ENCODE measurements around the gene TBL1XR1. TPM values are rescaled to one million over a fixed set of nuclear protein-coding genes. Genes with fewer than 3 reads are reported as not detected.

Gene TBL1XR1
- total and polyA plus RNA-seq, 2 of the 13 experiments (the other 11 are each of a cell fraction or from before 2014, with no cell fraction given): 57.7 to 62.5 TPM

- ATAC-seq (no peak), FAIRE-seq (no peak), DNase-seq (ENCODE audit: low spot score) (no peak)
- 95% methylated on average over 3 of the region's 3 CpGs for WGBS (ENCODE audit: low lambda C conversion rate)
- Histone ChIP-seq H2AFZ (ENCODE audit: low read length) (no peak overlapping the region), H3K79me2 (ENCODE audit: insufficient read depth, low read length) (peaks cover 63% of the 10 kb centered on the region), H3K36me3 (replicated peaks in 1 of 2; ENCODE audit: control insufficient read depth in 1 of 2, insufficient read depth in 2 of 2, low read length in 2 of 2) (no peaks in the 10 kb centered on the region; a peak in 2 of 5 replicates), H4K20me1 (ENCODE audit: insufficient read depth, low read length) (peaks cover 13% of the 10 kb centered on the region), H3K4me2 (ENCODE audit: low read depth, low read length) (no peak overlapping the region), H3K9me3 (ENCODE audit: low read length) (no peaks in the 10 kb centered on the region), H3K4me1 (ENCODE audit: insufficient read depth, low read length) (no peaks in the 10 kb centered on the region), H3K4me3 (replicated peaks in 1 of 3; ENCODE audit: insufficient read depth in 1 of 3, low read depth in 2 of 3, low read length in 3 of 3) (no peak overlapping the region), H3K27ac (ENCODE audit: extremely low read length, insufficient read depth, low read length) (no peak overlapping the region), H3K9ac (ENCODE audit: insufficient read depth, low read depth, low read length) (no peak overlapping the region), H3K27me3 (ENCODE audit: control insufficient read depth in 1 of 2, insufficient read depth in 2 of 2, low read length in 2 of 2) (no peaks in the 10 kb centered on the region; a peak in 1 of 5 replicates)
- ChIA-PET CTCF (ENCODE audit: low intra/inter-chr PET ratio, low total read pairs) (no interaction called here), POLR2A (no interaction called here)
- in situ Hi-C loops (cut with HindIII; ENCODE audit: extremely low pct_ligation_motif_present, low pct_unique_long_range_greater_than_20kb): no loop called here
- TF ChIP-seq TMF1 (CRISPR knock-in tag; IDR thresholded peaks at IDR 0.05; ENCODE audit: low read depth) (no peak), GRHL1 (CRISPR knock-in tag; conservative IDR thresholded peaks at IDR 0.05) (no peak)
- intact Hi-C loops (cut with micrococcal nuclease; ENCODE audit: unreplicated experiment): no loop called here
- BruUV-seq (replicated peaks): no TSS peak
These were observed 131.8 kb downstream of the TBL1XR1 start for GRCh38 chr3:177065285-177066033.

- WGBS (ENCODE audit: low lambda C conversion rate): 97% methylated on average over 2 of the region's 2 CpGs
- no peak overlapping the region for H3K4me2 ChIP-seq (ENCODE audit: low read depth, low read length)
- intact Hi-C loops (cut with micrococcal nuclease; ENCODE audit: unreplicated experiment): no loop called here
These were observed 135.1 kb downstream of the TBL1XR1 start for GRCh38 chr3:177062052-177062732.

More at GRCh38 chr3:177062052-177062732, 135.1 kb downstream of the TBL1XR1 start:
- BruUV-seq (replicated peaks): no TSS peak
- Histone ChIP-seq H3K4me3 (replicated peaks in 1 of 3; ENCODE audit: insufficient read depth in 1 of 3, low read depth in 2 of 3, low read length in 3 of 3) (no peak overlapping the region), H3K27me3 (ENCODE audit: control insufficient read depth in 1 of 2, insufficient read depth in 2 of 2, low read length in 2 of 2) (no peaks in the 10 kb centered on the region; a peak in 1 of 5 replicates), H3K4me1 (ENCODE audit: insufficient read depth, low read length) (no peaks in the 10 kb centered on the region), H3K27ac (ENCODE audit: extremely low read length, insufficient read depth, low read length) (no peak overlapping the region), H3K36me3 (replicated peaks in 1 of 2; ENCODE audit: control insufficient read depth in 1 of 2, insufficient read depth in 2 of 2, low read length in 2 of 2) (peaks cover 2 to 13% of the 10 kb centered on the region in 2 experiments; a peak in 3 of 5 replicates), H3K9ac (ENCODE audit: insufficient read depth, low read depth, low read length) (no peak overlapping the region), H4K20me1 (ENCODE audit: insufficient read depth, low read length) (peaks cover 5% of the 10 kb centered on the region), H2AFZ (ENCODE audit: low read length) (no peak overlapping the region), H3K9me3 (ENCODE audit: low read length) (no peaks in the 10 kb centered on the region), H3K79me2 (ENCODE audit: insufficient read depth, low read length) (peaks cover 47% of the 10 kb centered on the region)
- ChIA-PET CTCF (ENCODE audit: low intra/inter-chr PET ratio, low total read pairs) (no interaction called here), POLR2A (no interaction called here)
- in situ Hi-C loops (cut with HindIII; ENCODE audit: extremely low pct_ligation_motif_present, low pct_unique_long_range_greater_than_20kb): no loop called here
- TF ChIP-seq ZNF670 (CRISPR knock-in tag; IDR thresholded peaks at IDR 0.05; ENCODE audit: borderline replicate concordance) (no peak), MAFF (IDR thresholded peaks at IDR 0.05; ENCODE audit: low read depth, low read length) (0 out of 2 replicates have a peak, but pooled peaks have one; percentile 1), ZNF264 (CRISPR knock-in tag; IDR thresholded peaks at IDR 0.05) (no peak), REPIN1 (CRISPR knock-in tag; IDR thresholded peaks at IDR 0.05; ENCODE audit: borderline replicate concordance, low read depth) (no peak), HNRNPUL1 (IDR thresholded peaks at IDR 0.05; ENCODE audit: low read depth, low read length) (no peak), ZMYM4 (CRISPR knock-in tag; IDR thresholded peaks at IDR 0.05) (no peak), MAFK (conservative IDR thresholded peaks at IDR 0.05 in 1 of 2, IDR thresholded peaks at IDR 0.05 in 1 of 2; ENCODE audit: low read length in 2 of 2) (peak in 1 of 2 experiments; percentile 37; a peak in 2 of 4 replicates), SETDB1 (CRISPR knock-in tag; IDR thresholded peaks at IDR 0.05; ENCODE audit: borderline replicate concordance) (no peak)
- ATAC-seq (no peak), DNase-seq (ENCODE audit: low spot score) (no peak), FAIRE-seq (no peak)
